ENCODE data around the gene PRR11.

Gene PRR11

DNA sequence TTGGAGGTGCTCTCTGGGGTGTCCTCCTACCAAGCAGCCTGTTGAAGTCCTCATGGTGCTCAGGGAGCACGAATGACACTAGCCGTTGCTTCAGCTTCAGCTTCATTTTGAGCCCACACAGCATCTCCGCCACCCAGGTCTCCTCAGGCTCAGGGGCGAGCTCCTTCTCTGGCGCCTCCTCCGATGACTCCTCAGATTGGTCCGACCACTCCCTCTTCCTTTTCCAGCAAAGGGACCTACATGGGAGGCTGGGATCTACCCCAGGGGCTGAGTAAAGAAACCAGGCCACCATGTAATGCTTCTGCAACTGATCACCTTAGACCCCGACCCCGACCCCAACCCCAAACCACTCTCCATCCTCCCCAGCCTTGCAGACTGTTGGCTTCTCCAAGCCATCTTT is 25.9 kb downstream of the PRR11 start:
- DNase-seq (ENCODE audit: low read depth) = no peak
- H3K4me3 ChIP-seq (replicated peaks; ENCODE audit: low read depth, low read length) = no peak overlapping the region
- TF ChIP-seq CTCF (IDR thresholded peaks at IDR 0.05; ENCODE audit: low read length, missing control alignments) = no peak

DNA sequence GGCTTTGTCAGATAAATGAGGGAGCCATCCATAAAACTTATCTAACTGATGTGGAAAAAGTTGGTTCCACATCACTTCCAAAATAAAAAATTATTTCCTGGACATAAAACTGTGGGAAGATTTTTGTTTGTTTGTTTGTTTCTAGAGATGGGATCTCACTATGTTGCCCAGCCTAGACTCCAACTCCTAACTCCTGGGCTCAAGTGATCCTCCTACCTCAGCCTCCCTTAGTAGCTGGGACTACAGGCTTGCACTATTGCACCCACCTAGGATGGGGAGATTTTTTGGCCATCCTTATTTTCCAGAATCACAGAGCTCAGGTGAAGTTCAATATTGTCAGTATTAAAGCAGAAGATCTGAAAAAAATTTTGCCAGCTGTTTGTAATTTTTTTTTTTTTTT is 30.5 kb downstream of the PRR11 start:
- no peak for TF ChIP-seq CTCF (IDR thresholded peaks at IDR 0.05; ENCODE audit: low read length, missing control alignments)

GRCh38 chr17:59186850-59187249 is 31.3 kb downstream of the PRR11 start:
- H3K4me3 ChIP-seq (replicated peaks; ENCODE audit: low read depth, low read length) = no peak overlapping the region

More for the DNA sequence above, 30.5 kb downstream of the PRR11 start:
- DNase-seq (ENCODE audit: low read depth) = no peak
- H3K4me3 ChIP-seq (replicated peaks; ENCODE audit: low read depth, low read length) = no peak overlapping the region

GRCh38 chr17:59190806-59191205 is 35.3 kb downstream of the PRR11 start:
- no peak for TF ChIP-seq CTCF (IDR thresholded peaks at IDR 0.05; ENCODE audit: low read length, missing control alignments)
- DNase-seq (ENCODE audit: low read depth) = no peak
- H3K4me3 ChIP-seq (replicated peaks; ENCODE audit: low read depth, low read length) = no peak overlapping the region

More at GRCh38 chr17:59186850-59187249, 31.3 kb downstream of the PRR11 start:
- TF ChIP-seq CTCF (IDR thresholded peaks at IDR 0.05; ENCODE audit: low read length, missing control alignments) = no peak
- no peak for DNase-seq (ENCODE audit: low read depth)

DNA sequence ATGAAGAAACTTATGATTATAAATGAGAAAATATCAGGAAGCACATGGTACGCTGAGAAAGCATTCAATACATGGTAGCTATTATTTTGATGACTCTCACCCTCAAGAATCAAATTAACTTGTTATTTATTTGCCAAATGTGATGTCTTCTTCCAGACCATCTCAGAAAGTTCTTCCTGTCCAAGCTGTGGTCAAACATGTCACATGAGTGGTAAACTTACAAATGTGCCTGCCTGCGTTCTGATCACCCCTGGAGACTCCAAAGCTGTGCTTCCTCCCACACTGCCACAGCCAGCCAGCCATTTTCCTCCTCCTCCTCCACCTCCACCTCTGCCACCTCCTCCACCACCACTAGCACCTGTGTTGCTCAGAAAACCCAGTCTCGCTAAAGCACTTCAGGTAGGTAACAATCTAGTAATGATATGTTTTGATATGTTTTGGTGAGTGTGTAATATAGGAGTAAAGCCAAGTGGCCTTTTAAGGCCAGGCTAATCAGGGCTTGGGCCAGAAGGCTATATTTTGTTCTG is 37.9 kb downstream of the PRR11 start:
- TF ChIP-seq CTCF (IDR thresholded peaks at IDR 0.05; ENCODE audit: low read length, missing control alignments) = no peak
- H3K4me3 ChIP-seq (replicated peaks; ENCODE audit: low read depth, low read length) = no peak overlapping the region
- DNase-seq (ENCODE audit: low read depth) = no peak

GRCh38 chr17:59199398-59199797 is 43.9 kb downstream of the PRR11 start:
- DNase-seq (ENCODE audit: low read depth) = no peak
- no peak overlapping the region for H3K4me3 ChIP-seq (replicated peaks; ENCODE audit: low read depth, low read length)
- TF ChIP-seq CTCF (IDR thresholded peaks at IDR 0.05; ENCODE audit: low read length, missing control alignments) = no peak

DNA sequence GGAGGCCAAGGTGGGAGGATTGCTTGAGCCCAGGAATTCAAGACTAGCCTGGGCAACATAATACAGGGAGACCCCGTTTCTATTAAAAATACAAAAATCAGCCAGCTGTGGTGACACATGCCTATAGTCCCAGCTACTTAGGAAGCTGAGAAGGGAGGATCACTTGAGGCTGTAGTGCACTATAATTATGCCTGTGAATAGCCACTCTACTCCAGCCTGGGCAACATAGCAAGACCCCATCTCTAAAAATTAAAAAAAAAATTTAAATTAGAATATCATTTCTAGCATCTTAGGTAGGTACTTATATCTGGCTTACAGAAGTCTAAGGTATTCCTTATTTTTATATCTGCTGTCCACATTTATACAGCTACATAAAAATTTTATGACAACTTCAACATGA is 46.8 kb downstream of the PRR11 start:
- DNase-seq (ENCODE audit: low read depth) = no peak
- no peak for TF ChIP-seq CTCF (IDR thresholded peaks at IDR 0.05; ENCODE audit: low read length, missing control alignments)
- no peak overlapping the region for H3K4me3 ChIP-seq (replicated peaks; ENCODE audit: low read depth, low read length)
